NCI-H748 treated with DMSO at 0.1 percent for 48 hours (cell line): ENCODE data around the gene NUDT16.
"Not testable (repeated sequence)": the region's sequence is repeated elsewhere in the genome, so short reads cannot be mapped to it uniquely, and the experiment has no call there.

ENCODE experiments used
- DNase-seq: peaks from one replicate; lab custom pipeline; 2025; lab: John Stamatoyannopoulos, UW

The NUDT16 gene

DNA sequence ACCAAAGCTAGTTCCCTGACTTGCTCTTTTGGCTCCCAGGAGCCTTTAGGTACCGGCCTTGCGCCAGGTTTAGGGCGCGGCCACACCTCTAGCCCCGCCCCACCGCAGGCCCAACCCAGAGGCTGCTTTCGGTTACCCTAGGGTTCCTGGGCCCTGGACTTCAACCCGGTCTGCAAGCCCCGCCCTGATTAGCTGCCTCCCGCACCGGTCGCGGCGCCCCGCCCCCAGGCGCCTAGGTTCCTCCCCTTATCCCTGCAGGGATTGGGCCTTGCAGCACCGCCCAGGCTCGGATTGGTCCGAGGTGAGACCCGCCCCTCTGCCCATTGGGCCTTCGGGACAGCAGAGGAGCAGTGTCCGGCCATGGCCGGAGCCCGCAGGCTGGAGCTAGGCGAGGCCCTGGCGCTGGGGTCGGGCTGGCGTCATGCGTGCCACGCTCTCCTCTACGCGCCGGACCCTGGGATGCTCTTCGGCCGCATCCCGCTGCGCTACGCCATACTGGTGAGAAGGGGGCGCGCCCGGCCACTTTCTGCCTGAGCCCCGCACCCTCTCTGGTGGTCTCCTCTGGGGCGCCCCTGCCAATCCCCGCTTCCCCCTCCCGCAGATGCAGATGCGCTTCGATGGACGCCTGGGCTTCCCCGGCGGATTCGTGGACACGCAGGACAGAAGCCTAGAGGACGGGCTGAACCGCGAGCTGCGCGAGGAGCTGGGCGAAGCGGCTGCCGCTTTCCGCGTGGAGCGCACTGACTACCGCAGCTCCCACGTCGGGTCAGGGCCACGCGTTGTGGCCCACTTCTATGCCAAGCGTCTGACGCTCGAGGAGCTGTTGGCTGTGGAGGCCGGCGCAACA lies at the start of gene NUDT16:
Gene NUDT16, plus strand, starts transcription at position 330 of the 847 bp plus-strand sequence. Its CDS starts 31 bp downstream, at position 361.
- DNase-seq = peak; percentile 86

GRCh38 chr3:131338948-131339640 lies 42.5 kb upstream of the NUDT16 start:
- no peak for DNase-seq

- no peak for DNase-seq
Measured at GRCh38 chr3:131341761-131342160, 39.8 kb upstream of the NUDT16 start.

GRCh38 chr3:131348911-131349310 lies 32.7 kb upstream of the NUDT16 start:
- no peak for DNase-seq

DNA sequence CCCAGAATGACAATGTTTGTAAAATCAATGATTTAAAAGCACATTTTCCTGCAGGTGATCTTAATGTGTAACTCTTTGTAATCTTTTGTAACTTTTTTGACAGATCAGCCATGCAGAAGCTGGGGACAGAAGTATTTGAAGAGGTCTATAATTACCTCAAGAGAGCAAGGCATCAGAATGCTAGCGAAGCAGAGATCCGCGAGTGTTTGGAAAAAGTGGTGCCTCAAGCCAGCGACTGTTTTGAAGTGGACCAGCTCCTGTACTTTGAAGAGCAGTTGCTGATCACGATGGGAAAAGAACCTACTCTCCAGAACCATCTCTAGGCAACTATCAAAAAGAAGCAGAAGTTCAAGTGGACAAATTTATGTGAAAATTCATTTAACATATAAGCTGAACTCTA lies 32.1 kb upstream of the NUDT16 start:
- DNase-seq = no peak

- DNase-seq = no peak
Measured at GRCh38 chr3:131349946-131350347, 31.6 kb upstream of the NUDT16 start.

DNA sequence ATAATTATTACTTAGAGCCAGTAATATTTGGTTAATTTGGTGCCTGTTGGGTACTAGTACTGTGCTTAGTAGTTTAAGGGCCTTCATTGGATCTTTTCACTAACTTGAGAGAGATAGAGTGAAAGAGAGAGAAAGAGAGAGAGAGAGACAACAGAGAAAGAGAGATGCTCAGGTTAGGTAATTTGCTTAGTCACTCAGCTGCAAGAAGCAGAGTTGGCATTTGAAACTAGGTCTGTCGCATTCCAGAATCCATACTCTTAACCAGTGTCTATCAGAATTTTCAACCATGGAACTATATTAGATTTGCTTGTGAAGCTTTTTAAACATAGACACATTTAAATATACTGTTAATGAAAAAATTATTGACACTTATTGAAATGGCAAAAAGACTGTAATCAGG lies 31.1 kb upstream of the NUDT16 start:
- DNase-seq = no peak

DNA sequence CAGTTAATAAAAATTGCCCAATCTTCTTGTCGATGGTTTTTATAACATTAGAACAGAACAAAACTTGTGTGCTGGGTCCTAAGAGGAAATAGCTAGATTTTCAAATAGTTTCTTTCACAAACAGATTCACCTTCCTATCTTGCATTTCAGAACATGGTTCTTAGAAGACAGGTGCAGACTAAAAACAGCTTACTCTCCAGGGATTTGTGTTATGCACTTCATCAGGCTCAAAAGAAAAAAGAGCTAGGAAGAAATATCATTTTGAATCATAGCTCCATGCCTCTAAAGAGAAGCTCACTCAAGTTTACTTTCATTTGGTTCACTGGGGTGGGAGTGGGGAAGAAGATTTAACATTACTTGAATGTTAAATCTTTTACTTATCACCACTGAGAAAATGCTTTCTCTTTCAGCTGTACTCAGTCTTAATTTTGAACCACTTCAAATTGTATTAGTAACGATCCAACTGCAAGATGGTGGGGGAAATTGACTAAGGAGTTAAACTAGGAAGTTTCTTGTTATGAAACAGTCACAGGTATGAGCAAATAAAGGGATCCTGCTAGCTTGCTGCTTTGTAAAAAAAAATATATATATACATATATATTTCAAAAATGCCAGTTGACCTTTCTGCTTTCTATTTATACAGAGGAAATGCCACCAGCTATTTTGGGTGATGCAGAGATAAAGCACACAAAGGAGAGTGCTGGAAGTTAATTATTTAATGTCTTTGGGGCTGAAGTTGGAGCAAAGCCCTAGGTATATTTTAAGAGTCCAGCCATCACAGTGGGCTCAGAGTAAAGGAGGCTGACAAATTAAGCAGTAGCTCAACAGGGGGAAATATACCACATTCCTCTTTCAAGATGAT lies 28.3 kb upstream of the NUDT16 start:
- DNase-seq = no peak

- no peak for DNase-seq
Measured at GRCh38 chr3:131353986-131354385, 27.6 kb upstream of the NUDT16 start.

DNA sequence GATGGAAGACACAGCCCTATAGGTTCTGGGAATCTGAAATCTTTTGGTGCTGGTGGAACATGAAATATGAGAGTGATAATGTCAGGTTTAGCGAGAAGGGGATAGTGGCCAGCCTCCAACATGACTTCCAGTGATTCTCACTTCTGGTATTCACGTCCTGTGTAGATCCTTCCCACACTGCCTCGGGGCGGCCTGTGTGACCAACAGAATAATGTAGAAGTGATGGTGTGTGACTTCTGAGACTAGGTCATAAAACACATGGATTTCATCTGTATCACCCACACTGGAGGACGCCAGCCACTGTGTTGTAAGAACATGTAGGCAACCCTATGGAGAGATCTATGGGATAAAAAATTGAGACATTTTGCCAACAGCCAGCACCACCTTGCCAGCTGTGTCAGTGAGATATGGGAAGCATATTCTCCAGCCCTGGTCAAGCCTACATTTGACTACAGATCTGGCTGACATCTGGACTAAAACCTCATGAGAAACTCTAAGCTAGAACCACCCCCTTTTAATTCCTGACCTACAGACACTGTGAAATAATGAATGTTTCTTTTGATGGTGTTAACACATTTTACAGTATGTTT lies 25.5 kb upstream of the NUDT16 start:
- no peak for DNase-seq

GRCh38 chr3:131357275-131357674 lies 24.3 kb upstream of the NUDT16 start:
- DNase-seq = no peak

- DNase-seq = no peak
Measured at GRCh38 chr3:131360191-131360755, 21.3 kb upstream of the NUDT16 start.

- DNase-seq = not testable (repeated sequence)
Measured at GRCh38 chr3:131361066-131361463, 20.5 kb upstream of the NUDT16 start.

DNA sequence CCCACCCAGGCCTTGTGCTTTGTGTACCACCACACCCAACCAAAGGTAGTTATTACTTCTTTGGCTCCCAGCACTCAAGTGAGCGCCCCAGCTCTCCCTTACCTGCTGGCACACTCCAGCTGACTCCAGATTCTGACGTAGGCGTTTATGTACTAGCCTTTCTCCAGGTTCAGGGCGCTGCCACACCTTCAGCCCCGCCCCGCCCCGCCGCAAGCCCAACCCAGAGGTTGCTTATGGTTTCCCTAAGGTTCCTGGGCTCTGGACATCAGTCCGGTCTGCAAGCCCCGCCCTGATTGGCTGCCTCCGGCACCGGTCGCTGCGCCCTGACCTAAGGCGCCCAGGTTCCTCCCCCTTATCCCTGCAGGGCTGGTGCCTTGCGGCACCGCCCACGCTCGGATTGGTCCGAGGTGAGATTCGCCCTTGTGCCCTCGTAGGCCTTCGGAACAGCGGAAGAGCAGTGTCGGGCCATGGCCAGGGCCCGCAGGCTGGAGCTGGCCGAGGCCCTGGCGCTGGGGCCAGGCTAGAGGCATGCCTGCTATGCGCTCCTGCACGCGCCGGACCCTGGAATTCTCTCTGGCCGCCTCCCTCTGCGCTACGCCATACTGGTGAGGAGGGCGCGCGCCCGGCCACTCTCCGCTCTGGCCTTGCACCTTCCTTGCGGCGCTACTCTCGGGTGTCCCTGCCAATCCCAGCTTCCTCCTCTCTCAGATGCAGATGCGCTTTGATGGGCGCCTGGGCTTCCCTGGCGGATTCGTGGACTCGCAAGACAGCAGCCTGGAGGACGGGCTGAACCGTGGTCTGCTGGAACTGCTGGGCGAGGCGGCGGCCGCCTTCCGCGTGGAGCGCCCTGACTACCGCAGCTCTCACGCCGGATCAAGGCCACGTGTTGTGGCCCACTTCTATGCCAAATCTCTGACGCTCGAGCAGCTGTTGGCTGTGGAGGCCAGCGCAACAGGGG lies 19.8 kb upstream of the NUDT16 start:
- DNase-seq = no peak

GRCh38 chr3:131363275-131363674 lies 18.3 kb upstream of the NUDT16 start:
- DNase-seq = no peak

- DNase-seq = no peak
Measured at GRCh38 chr3:131370935-131371687, 10.5 kb upstream of the NUDT16 start.

- no peak for DNase-seq
Measured at GRCh38 chr3:131371688-131372066, 9.9 kb upstream of the NUDT16 start.

- DNase-seq = no peak
Measured at GRCh38 chr3:131374741-131375140, 6.8 kb upstream of the NUDT16 start.

- DNase-seq = not testable (repeated sequence)
Measured at GRCh38 chr3:131380821-131381444, 641 bp upstream of the NUDT16 start.
